ENCODE measurements around the gene ATF5.

ATF5 gene

GRCh38 chr19:49895566-49896297 lies 33.3 kb upstream of the ATF5 start:
- H3K27ac ChIP-seq = no peak overlapping the region

GRCh38 chr19:49896863-49897621 lies 32.0 kb upstream of the ATF5 start, which contains the start of gene IL4I1:
IL4I1 (minus strand) TSS chr19:49896887; CDS start chr19:49896160, 727 bp downstream.
- no peak for TF ChIP-seq ZFX (IDR thresholded peaks at IDR 0.05; ENCODE audit: borderline replicate concordance)
- TF ChIP-seq CTCF (IDR thresholded peaks at IDR 0.05) = no peak
- no peak within 1 kb of the TSS for H3K27ac ChIP-seq

More at GRCh38 chr19:49895566-49896297, 33.3 kb upstream of the ATF5 start:
- TF ChIP-seq CTCF (IDR thresholded peaks at IDR 0.05) (no peak), ZFX (IDR thresholded peaks at IDR 0.05; ENCODE audit: borderline replicate concordance) (no peak)

- TF ChIP-seq CTCF (IDR thresholded peaks at IDR 0.05) (no peak), ZFX (IDR thresholded peaks at IDR 0.05; ENCODE audit: borderline replicate concordance) (no peak)
- no peak overlapping the region for H3K27ac ChIP-seq
Measured at GRCh38 chr19:49904136-49904535, 24.9 kb upstream of the ATF5 start.

- H3K27ac ChIP-seq = no peak overlapping the region
- TF ChIP-seq ZFX (IDR thresholded peaks at IDR 0.05; ENCODE audit: borderline replicate concordance) (no peak), CTCF (IDR thresholded peaks at IDR 0.05) (no peak)
Measured at GRCh38 chr19:49906879-49907564, 22.0 kb upstream of the ATF5 start.

GRCh38 chr19:49907745-49908446 lies 21.1 kb upstream of the ATF5 start:
- TF ChIP-seq CTCF (IDR thresholded peaks at IDR 0.05) (no peak), ZFX (IDR thresholded peaks at IDR 0.05; ENCODE audit: borderline replicate concordance) (no peak)
- no peak overlapping the region for H3K27ac ChIP-seq

GRCh38 chr19:49908480-49909420 lies 20.3 kb upstream of the ATF5 start:
- no peak overlapping the region for H3K27ac ChIP-seq
- TF ChIP-seq ZFX (IDR thresholded peaks at IDR 0.05; ENCODE audit: borderline replicate concordance) (no peak), CTCF (IDR thresholded peaks at IDR 0.05) (no peak)
